Hippocampal formation (tissue), 2 donors: ENCODE data around the gene NCEH1.

Experiments used
- DNase-seq, 2 donors: peaks; one replicate each; lab custom pipeline; 2025; lab: John Stamatoyannopoulos, UW

The NCEH1 gene

DNA sequence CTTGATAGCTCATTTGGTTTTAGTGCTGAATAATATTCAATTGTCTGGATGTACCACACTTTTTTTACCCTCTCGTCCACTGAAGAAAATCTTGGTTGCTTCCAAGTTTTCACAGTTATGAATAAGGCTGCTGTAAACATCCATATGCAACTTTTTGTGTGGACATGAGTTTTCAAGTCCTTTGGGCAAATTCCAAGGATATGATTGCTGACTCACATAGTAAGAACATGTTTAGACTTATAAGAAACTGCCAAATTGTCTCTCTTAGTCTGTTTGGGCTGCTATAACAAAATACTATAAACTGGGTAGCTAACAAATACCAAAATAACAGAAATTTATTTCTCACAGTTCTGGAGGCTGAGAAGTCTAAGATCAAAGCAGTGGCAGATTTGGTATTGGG is 128.2 kb downstream of the NCEH1 start:
- no peak for DNase-seq

DNA sequence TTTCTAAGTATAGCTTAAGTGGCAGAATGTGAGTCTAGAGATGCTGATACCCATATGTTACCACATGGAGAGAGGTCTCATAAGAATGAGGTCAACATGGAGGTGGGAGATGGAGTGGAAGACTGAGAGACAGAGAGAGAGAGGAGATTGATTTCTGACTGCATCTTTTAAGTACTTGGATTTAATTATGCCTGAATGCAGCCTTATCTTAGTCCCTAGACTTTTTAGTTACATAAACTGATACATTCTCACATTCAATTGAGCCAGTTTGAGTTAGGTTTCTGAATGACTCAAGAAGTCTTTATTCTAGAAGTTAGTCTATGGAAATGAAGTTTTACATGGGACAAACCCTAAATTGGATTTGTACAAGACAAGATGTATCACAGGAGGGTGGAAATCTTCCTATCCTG is 129.1 kb downstream of the NCEH1 start:
- DNase-seq: no peak

DNA sequence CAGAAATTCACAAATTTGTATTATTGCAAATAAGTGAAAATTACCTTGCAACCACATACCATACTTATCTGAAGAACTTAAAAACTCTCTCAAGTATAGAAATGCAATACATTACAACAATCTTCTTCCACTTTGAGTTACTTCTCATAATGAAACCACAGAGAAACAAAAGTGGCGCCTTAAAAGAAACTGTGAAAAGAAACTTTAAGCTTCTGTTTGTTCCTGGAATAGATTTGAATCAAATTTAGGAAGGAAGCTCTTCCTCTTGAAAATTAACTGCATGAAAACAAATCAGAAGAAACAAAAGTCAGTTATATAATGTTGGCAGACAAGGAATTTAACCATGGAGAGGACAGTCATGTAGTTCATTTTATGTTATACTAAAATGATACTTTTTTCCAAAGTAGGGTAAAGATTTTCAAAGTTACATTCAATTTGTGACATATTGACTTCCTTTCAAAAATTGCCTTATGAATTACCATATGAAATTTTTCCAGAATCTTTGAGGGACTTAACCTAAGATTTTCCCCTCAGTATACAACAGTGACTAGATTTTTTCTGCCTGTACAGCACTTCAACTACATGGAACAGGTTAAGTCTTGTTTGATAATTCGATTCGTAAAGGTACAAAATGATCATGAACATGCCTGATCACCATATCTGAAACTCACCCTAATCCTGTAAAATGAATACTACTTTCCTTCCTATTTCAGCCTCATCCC is 130.0 kb downstream of the NCEH1 start:
- DNase-seq: no peak
